Esophagus squamous epithelium (tissue), 4 donors: Measurements from ENCODE around the gene WWOX.

Source experiments
- CTCF ChIP-seq, 6 experiments: fragments of 450-650 bp in 4 of 6; fragments of 200-600 bp in 2 of 6; sonication (generic) in 2 of 6; IDR thresholded peaks; one replicate each; pipeline ENCODE4 v1.5.1; 2016 to 2019; ENCODE audit warnings: antibody characterized with exemption in 6 of 6, mild to moderate bottlenecking in 4 of 6, moderate library complexity in 4 of 6
- POLR2A ChIP-seq, 4 donors: fragments of 450-650 bp; IDR thresholded peaks; one replicate each; pipeline ENCODE4 v1.6.1; 2017; ENCODE audit warnings: antibody characterized with exemption in 4 of 4, mild to moderate bottlenecking in 4 of 4, moderate library complexity in 3 of 4

GRCh38 chr16:79185711-79186110 is 1086.3 kb downstream of the WWOX start:
- TF ChIP-seq CTCF (IDR thresholded peaks at IDR 0.05), result no peak
- no peak for TF ChIP-seq POLR2A (IDR thresholded peaks at IDR 0.05)
